ENCODE results near the gene LYZL6. TPM values are rescaled to one million over a fixed set of nuclear protein-coding genes. Genes with fewer than 3 reads are reported as not detected.

The LYZL6 gene
- total RNA-seq, 2 donors from 2014 or later: not detected

- TF ChIP-seq CTCF (IDR thresholded peaks at IDR 0.05): no peak
- no peaks in the 10 kb centered on the region for H3K9me3 ChIP-seq
- no peaks in the 10 kb centered on the region for H3K27me3 ChIP-seq
- no peak overlapping the region for H3K4me3 ChIP-seq
- H3K27ac ChIP-seq: peak overlapping the region in 1 of 2 donors; percentile 31
- DNase-seq (ENCODE audit: low spot score): peak; percentile 67
- peaks cover 0 to 8% of the 10 kb centered on the region in 2 donors for H3K4me1 ChIP-seq
- H3K36me3 ChIP-seq: no peaks in the 10 kb centered on the region
These were observed 30.1 kb upstream of the LYZL6 start for GRCh38 chr17:35973333-35974260.

- H3K4me3 ChIP-seq: no peak overlapping the region
- H3K27ac ChIP-seq: no peak overlapping the region
- H3K9me3 ChIP-seq: no peaks in the 10 kb centered on the region
- peaks cover 0 to 8% of the 10 kb centered on the region in 2 donors for H3K4me1 ChIP-seq
- no peaks in the 10 kb centered on the region for H3K27me3 ChIP-seq
- H3K36me3 ChIP-seq: no peaks in the 10 kb centered on the region
- no peak for DNase-seq (ENCODE audit: low spot score)
- no peak for TF ChIP-seq CTCF (IDR thresholded peaks at IDR 0.05)
These were observed 29.4 kb upstream of the LYZL6 start for GRCh38 chr17:35972945-35973332.

GRCh38 chr17:35972535-35972934 is 29.0 kb upstream of the LYZL6 start:
- Histone ChIP-seq H3K36me3 (no peaks in the 10 kb centered on the region), H3K4me3 (no peak overlapping the region), H3K4me1 (peaks cover 0 to 8% of the 10 kb centered on the region in 2 donors), H3K27ac (no peak overlapping the region), H3K9me3 (no peaks in the 10 kb centered on the region), H3K27me3 (no peaks in the 10 kb centered on the region)
- no peak for TF ChIP-seq CTCF (IDR thresholded peaks at IDR 0.05)
- DNase-seq (ENCODE audit: low spot score): no peak

- Histone ChIP-seq H3K4me1 (peaks cover 0 to 8% of the 10 kb centered on the region in 2 donors), H3K36me3 (no peaks in the 10 kb centered on the region), H3K9me3 (no peaks in the 10 kb centered on the region), H3K27ac (no peak overlapping the region), H3K27me3 (no peaks in the 10 kb centered on the region), H3K4me3 (no peak overlapping the region)
- DNase-seq (ENCODE audit: low spot score): no peak
- no peak for TF ChIP-seq CTCF (IDR thresholded peaks at IDR 0.05)
These were observed 28.6 kb upstream of the LYZL6 start for GRCh38 chr17:35972066-35972465.

GRCh38 chr17:35969558-35970380 is 26.3 kb upstream of the LYZL6 start:
- Histone ChIP-seq H3K27ac (no peak overlapping the region), H3K4me3 (no peak overlapping the region), H3K4me1 (peaks cover 0 to 8% of the 10 kb centered on the region in 2 donors), H3K36me3 (no peaks in the 10 kb centered on the region), H3K9me3 (no peaks in the 10 kb centered on the region), H3K27me3 (no peaks in the 10 kb centered on the region)
- peak; percentile 81 to 93 for TF ChIP-seq CTCF (IDR thresholded peaks at IDR 0.05)
- peak; percentile 91 for DNase-seq (ENCODE audit: low spot score)

Measured in right atrium auricular region (tissue), 2 donors.